ENCODE measurements around the gene VTA1.
"Not testable (repeated sequence)": the region's sequence is repeated elsewhere in the genome, so short reads cannot be mapped to it uniquely, and the experiment has no call there.

Gene VTA1

GRCh38 chr6:142146828-142147662, at the start of gene VTA1, which contains the start of gene NMBR:
Gene VTA1, plus strand, starts transcription at chr6:142147263. Its CDS starts 25 bp downstream, at chr6:142147288.
Gene NMBR, minus strand, starts transcription at chr6:142147122. Its CDS starts 58,464 bp downstream, at chr6:142088658.
- peak; percentile 95 for DNase-seq

GRCh38 chr6:142104820-142105219, 42.2 kb upstream of the VTA1 start:
- not testable (repeated sequence) for DNase-seq

GRCh38 chr6:142110820-142111219, 36.2 kb upstream of the VTA1 start:
- DNase-seq: not testable (repeated sequence)

- DNase-seq: no peak
Measured at GRCh38 chr6:142112451-142113061, 34.5 kb upstream of the VTA1 start.

GRCh38 chr6:142117366-142117765, 29.7 kb upstream of the VTA1 start:
- no peak for DNase-seq

GRCh38 chr6:142118328-142118727, 28.7 kb upstream of the VTA1 start:
- no peak for DNase-seq

- no peak for DNase-seq
Measured at GRCh38 chr6:142118925-142119324, 28.1 kb upstream of the VTA1 start.

- DNase-seq: no peak
Measured at GRCh38 chr6:142121342-142121741, 25.7 kb upstream of the VTA1 start.

GRCh38 chr6:142130814-142131213, 16.2 kb upstream of the VTA1 start:
- no peak for DNase-seq

- DNase-seq: no peak
Measured at GRCh38 chr6:142132625-142133024, 14.4 kb upstream of the VTA1 start, which contains the start of gene GJE1. Gene GJE1, plus strand, starts transcription at chr6:142132925. Its CDS starts 234 bp downstream, at chr6:142133159.

GRCh38 chr6:142138876-142139275, 8.2 kb upstream of the VTA1 start:
- DNase-seq: no peak

- not testable (repeated sequence) for DNase-seq
Measured at GRCh38 chr6:142141531-142141930, 5.5 kb upstream of the VTA1 start.

GRCh38 chr6:142152746-142153145, 5.7 kb downstream of the VTA1 start:
- no peak for DNase-seq

GRCh38 chr6:142153196-142153595, 6.1 kb downstream of the VTA1 start:
- no peak for DNase-seq

- DNase-seq: no peak
Measured at GRCh38 chr6:142154336-142154735, 7.3 kb downstream of the VTA1 start.

GRCh38 chr6:142155091-142155490, 8.0 kb downstream of the VTA1 start:
- DNase-seq: no peak

GRCh38 chr6:142155895-142156757, 9.1 kb downstream of the VTA1 start:
- no peak for DNase-seq

GRCh38 chr6:142156758-142157068, 9.7 kb downstream of the VTA1 start:
- not testable (repeated sequence) for DNase-seq

- no peak for DNase-seq
Measured at GRCh38 chr6:142162780-142163179, 15.7 kb downstream of the VTA1 start.

- no peak for DNase-seq
Measured at GRCh38 chr6:142165227-142165626, 18.2 kb downstream of the VTA1 start.

- no peak for DNase-seq
Measured at GRCh38 chr6:142167071-142167470, 20.0 kb downstream of the VTA1 start.

GRCh38 chr6:142167486-142167885, 20.4 kb downstream of the VTA1 start:
- no peak for DNase-seq

GRCh38 chr6:142171351-142171750, 24.3 kb downstream of the VTA1 start:
- DNase-seq: no peak
